OCI-M1 (cell line): ENCODE results near the gene RTN4R.
"Not testable (repeated sequence)": the region's sequence is repeated elsewhere in the genome, so short reads cannot be mapped to it uniquely, and the experiment has no call there.

Experiments used
- DNase-seq: peaks from one replicate; lab custom pipeline; 2025; lab: John Stamatoyannopoulos, UW

RTN4R gene

GRCh38 chr22:20305894-20306645, 38.0 kb upstream of the RTN4R start:
- DNase-seq = no peak

- DNase-seq = not testable (repeated sequence)
These were observed 37.2 kb upstream of the RTN4R start for GRCh38 chr22:20305230-20305893.

DNA sequence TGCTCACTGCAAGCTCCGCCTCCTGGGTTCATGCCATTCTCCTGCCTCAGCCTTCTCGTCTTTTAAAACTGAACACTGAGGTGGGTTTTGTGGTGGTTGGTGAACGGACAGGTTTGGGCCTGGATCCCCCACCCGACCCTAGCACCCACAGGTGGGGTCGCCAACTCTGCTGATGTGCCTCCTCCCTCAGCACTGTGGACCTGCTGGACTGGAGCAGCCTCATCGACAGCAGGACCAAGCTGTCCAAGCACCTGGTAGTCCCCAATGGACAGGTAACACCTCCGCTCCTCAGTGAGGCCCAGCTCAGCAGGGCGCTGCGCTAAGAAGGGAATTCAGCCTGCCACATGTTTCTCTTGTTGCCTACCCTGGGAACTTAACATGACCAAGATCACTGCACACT, 36.5 kb upstream of the RTN4R start:
- no peak for DNase-seq

GRCh38 chr22:20303229-20303534, 35.1 kb upstream of the RTN4R start:
- not testable (repeated sequence) for DNase-seq

- DNase-seq = no peak
These were observed 34.5 kb upstream of the RTN4R start for GRCh38 chr22:20302438-20303228.

DNA sequence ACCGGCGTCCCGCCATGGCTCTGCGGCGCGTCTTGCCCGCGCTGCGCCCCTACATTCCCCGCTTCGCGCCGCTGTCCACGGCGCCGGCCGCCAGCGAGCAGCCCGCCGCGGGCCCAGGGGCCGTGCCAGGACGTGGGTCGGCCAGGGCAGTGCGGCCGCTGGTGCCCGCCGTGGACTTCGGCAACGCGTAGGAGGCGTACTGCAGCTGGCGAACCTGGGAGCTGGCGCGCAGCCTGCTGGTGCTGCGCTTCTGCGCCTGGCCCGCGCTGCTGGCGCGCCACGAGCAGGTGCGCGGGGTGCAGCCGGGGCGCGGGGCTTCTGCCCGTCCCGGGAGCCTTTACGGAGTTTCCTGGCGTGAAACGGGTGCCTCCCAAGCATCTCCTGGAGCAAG, 31.6 kb upstream of the RTN4R start:
- no peak for DNase-seq

DNA sequence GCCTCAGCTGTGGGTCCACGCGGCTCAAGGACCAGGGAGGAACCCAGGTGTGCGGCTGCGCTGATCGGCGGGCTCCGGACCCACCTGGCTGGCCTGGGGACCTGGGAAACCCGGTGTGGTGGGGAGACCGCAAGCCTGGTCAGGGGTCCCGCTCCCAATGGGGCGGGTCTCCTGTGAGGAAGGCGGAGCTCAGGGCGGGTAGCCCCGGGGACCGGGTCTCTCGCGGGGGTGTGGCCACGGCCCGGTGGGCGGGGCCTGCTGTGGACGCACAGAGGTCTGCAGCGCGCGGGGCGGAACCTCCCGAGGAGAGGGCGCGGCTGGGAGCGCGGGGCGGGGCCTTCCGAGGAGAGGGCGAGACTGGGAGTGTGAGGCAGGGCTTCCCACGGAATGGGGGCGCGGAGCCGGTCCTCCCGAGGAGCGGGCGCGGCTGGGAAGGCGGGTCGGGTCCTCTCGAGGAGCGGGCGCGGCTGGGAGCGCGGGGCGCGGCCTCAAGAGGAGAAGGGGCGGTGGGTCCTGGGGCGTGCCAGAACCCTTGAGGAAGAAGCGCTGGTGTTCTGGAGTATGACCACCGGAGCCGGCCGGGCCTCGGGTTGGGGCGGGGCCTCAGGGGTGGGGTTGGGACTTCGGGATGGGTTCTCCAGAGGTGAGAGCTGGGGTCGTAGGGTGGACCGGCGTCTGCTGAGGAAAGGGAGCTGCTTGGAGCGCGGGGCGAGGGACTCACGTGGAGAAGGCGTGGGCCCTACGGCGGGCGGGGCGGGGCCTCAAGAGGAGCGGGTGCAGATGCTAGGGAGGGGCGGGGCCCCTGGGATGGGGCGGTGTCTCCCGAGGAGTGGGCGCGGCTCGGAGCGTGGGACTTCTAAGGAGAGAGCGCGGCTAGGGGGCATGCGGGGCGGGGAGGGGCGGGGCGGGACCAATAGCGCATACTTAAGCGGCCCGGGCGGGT, 31.0 kb upstream of the RTN4R start:
- peak; percentile 86 for DNase-seq

- DNase-seq = no peak
These were observed 30.1 kb upstream of the RTN4R start for GRCh38 chr22:20298110-20298802.

DNA sequence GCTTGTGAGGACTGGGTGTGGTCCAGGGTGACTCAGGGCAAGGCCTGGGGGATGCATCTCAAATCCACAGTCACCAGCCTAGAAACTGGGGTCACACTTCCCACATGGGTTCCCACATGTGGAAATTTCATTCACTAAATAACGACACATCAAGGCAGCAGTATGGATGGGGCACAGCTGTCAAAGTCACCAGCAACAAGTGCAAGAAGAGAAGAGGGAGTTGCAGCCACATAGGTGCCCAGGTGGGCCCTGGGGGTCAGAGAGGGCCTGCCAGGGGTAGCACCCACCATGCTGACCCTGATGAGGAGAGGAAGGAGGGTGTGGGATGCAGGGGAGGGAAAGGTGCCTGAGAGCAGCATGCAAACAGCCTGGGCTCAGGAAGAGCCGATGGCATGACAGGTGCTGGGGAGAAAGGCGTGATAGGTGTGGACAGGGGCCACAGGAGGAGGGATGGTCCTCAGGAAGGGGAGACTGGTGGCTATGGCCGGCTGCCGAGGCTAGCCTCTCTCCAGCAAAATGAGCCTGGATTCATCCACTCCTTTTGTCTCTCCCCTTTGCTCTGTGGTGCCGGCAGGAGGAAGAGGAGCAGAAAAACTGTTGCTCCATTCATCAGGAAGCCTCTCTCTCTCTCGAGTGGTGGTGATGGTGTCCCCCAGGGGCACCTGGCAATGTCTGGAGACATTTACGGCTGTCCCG, 29.4 kb upstream of the RTN4R start:
- no peak for DNase-seq

DNA sequence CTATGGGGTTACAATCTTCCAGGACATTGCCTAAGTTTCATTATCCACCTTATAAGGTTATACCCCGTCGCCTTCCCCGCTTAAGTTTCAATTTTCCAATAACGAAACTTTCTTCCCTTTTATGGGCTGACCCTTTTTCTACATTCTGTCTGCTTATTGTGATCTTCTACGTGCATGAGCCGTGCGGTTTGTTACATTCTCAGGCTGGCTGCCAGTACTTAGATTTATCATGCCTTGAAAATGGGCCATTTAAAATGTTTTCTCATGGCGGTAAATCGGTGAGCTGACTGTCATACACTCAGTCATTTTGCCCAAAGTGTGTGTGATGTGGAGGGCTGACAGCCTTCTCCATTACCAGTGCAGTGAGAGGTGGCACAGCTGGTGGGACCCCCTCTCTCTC, 28.5 kb upstream of the RTN4R start:
- DNase-seq = no peak

DNA sequence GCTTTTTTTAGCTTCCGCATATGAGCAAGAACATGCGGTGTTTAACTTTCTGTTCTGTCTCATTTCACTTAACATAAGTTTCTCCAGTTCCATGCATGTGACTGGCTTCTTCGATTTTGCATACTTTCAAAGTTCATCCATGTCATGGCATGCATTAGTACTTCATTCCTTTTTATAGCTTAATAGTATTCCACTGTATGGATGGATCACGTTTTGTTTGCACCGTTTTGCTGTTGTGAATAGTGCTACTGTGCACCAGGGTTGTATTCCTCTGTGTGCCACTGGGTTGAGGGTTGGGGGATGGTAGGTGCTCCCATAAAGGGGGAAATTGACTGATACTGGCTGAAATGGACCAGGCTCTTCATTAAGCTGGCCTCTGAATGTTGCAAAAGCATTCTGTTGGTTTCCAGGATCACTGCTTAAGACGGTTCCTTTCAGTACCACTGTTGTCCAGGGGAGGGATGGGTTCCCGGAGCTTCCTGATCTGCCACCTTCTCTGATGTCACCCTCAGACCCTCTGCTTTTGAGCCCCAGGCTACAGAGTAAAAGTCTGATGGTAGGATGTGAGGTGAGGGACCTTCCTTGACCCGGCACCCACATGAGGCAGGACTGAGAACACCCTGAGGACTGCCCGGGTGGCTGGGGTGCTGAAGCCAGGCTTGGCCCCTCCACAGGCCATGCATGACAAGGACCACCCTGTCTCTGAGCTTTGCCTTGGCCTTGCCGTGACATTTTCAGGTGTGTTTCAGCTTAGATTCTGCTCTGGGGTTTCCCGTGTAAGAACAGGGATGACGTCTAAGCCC, 27.3 kb upstream of the RTN4R start:
- no peak for DNase-seq

DNA sequence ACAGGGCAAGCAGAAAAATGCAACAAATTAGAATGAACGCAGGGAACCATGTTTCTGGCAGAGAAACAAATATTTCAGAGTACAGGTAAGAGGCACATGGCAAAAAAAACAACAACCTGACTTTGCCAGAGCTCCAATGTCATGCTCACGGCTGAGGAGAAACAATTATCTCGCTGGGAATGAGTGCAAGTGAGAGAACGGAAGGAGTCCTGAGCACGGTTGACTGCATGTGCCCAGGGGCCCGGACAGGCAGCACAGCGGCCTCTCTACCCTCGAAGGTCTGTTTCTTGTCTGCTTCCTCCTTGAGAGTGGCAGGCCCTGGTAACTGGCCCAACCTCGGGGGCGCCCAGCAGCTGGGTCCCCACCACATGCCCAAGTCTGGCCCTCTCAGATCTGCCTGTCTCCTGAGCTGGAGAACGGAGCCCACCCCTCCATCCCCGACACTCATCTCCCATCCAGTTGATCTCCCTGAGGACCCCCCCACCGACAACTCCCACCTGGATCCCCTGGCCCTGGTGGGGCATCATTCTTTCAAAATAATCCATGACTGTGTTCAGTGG, 24.6 kb upstream of the RTN4R start:
- DNase-seq = no peak

DNA sequence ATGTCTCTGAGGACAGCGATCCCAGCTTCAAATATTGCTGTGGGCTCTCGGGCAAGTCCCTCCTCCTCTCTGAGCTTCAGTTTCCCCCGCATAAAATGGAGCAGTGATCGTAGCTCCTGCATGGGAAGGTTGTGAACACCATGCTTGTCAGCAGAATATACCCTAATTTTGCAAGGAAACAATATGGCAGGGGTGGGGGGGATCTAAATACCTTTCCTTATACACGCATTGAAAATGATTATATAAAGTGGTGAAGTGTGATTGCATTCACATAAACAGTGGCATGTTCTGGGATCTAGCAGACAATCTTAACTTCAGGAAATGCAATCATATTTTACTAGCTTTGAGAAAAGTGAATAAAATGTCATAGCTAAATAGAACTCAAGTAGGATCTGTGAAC, 24.0 kb upstream of the RTN4R start:
- no peak for DNase-seq

- no peak for DNase-seq
These were observed 23.5 kb upstream of the RTN4R start for GRCh38 chr22:20291604-20292063.

DNA sequence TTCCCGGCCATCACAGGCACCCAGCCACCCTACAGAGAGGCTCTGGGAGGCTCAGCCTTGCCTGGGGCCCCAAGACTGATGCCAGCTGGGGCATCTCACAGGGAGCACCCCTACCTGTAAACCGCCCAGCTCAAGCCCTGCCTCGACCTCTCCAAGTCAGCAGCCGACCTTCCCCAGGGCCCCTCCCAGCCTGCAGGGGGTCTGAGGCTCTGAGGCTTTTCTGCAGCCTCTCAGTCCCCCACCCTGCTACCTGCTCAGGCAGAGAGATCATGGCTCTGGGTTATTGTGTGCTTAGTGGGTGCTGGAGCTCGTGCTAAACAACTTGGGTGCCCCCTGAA, 23.1 kb upstream of the RTN4R start:
- no peak for DNase-seq

DNA sequence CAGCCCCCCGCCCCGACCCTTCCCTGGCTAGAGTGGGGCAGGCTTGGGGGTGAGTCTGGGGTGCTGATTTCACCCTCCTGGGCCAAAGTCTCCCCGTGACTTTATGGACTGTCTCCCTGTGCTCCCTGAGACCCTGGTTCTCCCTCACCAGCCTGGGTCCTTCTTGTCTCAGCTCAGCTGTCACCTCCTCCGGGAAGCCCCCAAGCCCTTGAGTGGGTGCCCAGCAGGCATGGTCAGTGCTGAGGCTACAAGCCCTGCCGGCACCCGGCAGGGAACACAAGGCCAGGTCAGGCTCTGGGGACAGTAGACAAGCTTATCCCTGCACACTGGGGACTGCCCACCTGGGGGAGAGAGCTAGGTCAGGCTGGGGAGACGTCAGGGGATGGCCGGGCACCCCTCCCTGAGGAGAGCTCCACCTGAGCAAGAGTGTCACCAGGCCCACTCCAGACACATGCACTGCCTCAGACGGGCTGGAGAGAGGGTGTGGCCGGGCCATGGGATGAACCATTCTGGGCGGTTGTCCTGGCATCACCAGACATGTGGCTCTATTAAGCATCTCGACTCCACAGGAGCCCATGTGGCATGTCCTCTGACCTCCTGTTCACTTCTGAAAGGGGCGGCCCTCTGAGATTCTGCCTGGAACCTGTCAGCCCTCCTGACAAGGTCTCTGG, 22.6 kb upstream of the RTN4R start:
- DNase-seq = no peak

DNA sequence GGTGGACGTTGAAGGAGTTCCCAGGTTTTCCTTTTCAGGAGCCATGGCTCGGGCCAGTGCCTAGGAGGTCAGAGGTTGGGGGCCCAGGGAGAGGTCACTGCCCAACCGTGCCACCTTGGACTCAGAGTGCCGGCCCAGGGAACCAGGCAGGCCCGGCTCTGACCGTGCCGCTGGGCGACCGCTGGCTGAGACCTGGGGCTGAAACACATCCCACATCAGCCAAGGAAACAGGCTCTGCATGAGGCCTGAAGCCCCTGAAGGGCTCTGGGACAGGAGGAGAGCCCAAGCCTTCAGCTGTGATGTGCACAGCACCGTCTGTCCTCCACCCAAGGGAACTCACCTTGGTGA, 21.9 kb upstream of the RTN4R start:
- DNase-seq = no peak

DNA sequence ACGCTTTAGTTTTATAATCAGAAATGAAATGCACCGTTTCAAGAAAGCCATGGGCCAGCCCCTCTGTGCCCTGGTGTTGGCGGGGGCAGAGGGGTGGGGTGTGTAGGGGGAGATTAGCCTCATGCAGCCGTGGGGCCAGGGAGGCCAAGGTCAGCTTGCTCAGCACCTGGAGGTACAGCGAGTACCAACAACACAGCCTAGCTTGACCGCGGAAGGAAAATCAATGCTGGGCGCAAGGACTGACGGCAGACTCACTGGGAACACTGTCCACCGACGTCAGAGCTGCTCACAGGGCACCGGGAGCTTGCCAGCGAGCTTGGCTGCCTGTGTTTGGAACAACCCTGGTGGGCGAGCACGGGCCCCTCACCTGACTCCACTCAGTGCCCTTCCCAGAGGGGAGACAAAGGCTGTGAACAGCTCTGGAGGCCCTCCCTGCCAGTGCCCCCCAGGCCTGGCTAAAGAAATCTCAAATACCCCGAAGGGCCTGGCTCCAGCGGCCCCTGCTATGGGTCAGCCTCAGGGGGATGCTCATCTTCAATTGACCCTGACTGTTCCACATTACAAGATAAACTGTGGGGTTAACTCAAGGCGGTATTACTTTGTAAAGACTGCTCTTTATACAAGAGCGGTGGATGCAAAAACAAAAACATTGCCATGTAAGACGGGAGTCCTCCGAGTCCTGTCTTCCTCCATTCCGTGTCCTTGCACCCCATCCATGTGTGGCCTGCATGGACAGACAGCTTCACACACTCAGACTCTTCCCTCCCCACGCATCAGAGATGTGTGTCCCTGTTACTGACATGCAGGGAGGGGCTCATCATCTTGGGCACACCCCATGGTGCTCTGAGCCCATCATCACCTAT, 21.3 kb upstream of the RTN4R start:
- not testable (repeated sequence) for DNase-seq
